HG03039 (cell line): ENCODE results near the gene AGT.
"Not testable (repeated sequence)": the region's sequence is repeated elsewhere in the genome, so short reads cannot be mapped to it uniquely, and the experiment has no call there.

Experiments
- ATAC-seq: cut with Tn5 transposase; IDR thresholded peaks from one replicate; pipeline ENCODE4 v1.9.1; 2021; ENCODE audit warnings: mild to moderate bottlenecking, moderate library complexity; ENCODE audit not compliant: unreplicated experiment

The AGT gene

DNA sequence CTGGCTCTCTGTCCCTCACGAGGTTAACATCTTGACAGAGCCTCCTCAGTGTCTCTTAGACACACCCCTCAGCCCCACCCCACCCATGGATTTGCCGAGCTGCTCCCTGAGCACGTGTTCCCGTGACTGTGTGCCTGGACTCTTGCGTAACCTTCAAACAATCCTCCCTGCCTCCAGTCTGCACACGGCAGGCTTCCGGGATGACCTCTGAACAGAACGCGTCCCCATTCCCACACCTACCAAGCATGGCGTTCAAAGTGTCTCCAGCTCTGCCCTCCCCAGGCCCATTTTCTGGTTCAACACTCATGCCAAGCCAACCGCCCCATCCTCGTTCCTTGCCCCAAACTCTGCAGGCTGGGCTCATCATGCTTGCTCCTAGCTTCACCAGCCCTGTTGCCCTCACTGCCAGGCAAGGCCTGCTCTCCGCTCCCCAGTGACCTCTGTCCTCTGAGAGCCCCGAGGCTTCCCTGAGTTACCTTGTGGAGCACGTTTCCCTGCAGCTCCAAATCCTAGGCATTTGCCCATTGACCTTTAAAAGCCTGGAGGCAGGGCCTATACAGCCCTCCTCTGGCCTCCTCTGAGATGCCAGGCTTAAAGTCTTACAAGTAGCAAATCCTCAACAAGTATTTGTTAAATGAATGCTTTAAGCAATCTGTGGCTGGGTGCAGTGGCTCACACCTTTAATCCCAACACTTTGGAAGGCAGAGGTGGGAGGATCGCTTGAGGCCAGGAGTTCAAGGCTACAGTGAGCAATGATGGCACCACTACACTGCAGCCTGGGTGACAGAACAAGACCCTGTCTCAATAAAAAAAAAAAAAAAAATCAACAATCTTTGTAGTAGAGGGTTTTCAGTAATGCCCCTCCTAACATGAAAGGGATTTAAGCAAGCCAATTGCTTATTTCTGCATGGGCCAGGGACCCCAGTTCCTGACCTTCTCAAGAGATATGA lies 5.0 kb downstream of the AGT start:
- ATAC-seq: no peak

DNA sequence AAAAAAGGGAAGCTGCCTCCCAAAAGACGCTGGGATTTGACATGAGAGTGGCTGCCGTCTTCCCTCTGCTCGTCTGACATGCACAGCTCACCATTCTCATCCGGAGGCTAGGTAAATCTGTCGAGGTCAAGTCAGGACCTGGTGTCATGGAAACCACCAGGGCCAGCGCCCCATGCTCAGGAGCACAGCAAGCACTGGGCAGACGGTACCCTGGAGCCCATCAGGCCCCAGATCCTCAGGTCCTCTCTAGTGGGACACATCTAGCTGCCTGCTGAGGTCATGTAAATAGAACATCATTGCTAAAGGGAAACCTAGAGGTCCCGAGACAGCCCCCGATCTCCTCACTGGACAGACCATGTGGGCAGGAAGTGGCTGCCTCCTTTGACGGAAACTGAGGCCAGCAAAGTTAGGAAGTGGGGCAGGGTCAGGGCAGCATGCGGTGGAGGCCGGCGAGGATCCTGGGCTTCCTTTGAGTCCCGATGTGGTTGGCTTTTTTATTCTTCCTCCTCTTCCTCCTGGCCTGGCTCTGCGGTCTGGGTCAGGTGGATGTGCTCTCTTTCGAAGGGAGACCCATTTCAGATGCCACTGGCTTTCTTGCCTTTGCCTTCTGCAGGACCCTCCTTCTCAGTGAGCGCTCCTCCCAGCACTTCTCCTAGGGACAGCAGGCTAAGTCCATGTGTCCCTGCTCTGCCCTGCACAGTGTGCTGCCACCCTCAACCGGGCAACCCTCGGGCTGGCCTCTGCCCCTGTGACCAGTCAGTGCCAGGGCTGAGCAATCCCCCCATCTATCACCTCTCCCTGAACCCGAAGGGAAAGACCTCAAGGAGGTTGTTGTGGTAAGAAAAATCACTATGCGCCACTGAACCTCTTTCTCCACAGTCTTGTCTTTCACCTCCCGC lies 5.9 kb downstream of the AGT start:
- ATAC-seq: no peak

DNA sequence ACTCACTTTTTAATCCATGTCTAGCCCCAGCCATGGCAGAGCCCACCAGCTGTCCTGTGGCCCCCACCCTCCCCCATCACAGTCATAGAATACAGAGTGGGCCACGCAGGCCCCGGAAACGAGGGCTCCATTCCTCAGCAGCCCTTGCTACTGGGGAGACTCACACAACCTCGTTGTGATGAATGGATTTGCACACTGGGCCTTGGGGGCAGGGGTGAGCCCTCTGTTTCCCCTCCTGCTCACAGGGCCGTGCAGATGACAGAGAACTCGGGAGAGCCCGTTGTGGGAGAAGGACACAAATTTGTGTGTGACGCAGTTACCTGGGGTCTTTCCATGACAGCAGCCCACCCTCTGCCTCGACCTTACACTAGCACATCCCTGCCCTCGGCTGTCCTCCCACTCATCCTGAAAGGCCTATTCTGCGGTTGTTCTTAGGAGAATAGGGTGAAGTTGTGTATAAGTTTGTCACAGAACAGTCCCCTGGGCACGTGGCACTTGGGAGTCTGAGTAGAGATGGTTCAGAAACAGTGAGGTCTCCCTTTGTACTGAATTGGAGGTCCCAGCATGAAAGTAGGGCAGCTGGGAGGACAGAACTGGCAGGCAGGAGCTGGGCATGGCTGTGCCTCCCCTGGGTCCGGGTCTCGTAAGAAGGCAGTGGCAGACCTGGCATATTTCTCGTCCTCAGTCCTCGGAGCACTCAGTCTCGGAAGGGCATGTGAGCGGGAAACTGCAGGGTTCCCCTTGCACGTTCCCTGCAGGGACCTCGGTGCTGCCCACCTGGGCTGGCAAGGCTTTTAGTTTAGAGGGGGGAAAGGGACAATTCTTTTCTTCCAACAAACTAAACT lies 6.8 kb downstream of the AGT start:
- no peak for ATAC-seq

DNA sequence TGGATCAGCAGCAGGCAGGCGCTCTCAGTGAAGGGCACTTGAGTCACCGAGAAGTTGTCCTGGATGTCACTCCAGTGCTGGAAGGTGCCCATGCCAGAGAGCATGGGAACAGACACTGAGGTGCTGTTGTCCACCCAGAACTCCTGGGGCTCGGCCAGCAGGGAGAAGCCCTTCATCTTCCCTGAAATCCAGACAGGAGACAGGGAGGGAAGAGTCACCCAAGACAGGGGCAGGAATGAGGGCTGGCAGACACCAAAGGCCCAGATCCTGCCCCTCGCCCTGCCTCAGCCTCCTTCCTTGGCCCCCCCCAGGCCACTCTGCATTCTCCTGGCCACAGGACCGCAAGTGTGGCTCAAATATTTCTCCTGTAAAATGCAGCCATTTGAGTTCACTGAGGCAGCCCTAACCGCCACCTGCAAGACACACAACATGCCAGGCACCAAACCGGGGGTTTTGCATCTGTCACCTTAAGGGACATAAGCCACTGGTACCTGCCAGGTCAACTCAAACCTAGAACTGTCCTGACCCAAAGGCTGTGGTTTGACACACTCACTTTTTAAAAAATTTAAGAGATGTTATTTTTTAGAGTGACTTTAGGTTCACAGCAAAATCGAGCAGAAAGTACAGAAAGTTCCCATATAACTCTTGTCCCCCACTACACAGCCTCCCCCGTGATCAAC lies 7.8 kb downstream of the AGT start:
- no peak for ATAC-seq

DNA sequence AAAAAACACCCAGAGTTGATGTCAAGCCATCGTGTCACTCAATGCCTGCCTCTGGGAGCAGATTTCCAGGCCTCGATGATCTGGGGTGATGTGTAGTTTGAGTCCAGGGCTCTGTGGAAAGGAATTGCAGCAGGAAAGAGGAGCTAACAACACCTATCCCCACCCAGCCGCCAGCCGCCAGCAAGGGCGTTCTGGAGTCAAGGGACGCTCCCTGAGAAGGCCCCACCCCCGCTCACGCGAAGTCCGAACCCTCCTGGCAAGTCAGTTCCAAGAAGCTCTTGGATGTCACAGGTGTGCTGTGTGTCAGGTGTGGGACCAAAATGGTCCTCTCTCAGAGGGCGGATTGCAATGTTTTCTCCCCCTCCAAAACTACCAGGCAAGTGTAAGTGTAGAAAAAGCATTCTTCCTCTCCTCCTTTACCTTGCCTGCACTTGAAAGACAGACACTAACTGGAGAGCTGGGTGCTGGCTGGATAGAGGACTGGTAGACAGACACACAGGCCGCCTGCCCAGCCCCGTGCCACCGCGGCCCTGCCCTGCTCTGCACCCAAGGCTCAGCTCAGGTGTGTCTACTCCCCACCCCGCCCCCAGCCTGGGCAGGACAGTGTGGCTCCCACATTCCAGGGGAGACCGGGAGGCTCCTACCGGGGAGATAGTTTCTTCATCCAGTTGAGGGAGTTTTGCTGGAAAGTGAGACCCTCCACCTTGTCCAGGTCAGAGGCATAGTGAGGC lies 8.5 kb downstream of the AGT start:
- no peak for ATAC-seq

DNA sequence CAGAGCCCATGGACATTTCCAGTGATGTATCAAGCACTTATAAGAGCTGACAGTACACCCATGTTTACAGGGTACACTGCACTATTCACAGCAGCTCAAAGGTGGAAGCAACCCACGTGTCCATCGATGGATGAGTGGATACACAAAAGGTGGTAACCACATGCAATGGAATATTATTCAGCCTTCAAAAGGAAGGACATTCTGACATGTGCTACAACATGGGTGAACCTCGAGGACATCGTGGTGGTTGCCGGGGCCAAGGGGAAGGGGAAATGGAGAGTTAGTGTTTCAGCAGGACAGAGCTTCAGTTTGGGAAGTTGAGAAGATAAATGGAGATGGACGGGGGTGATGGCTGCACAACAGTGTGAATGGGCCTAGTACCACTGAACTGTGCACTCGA lies 9.1 kb downstream of the AGT start:
- ATAC-seq: no peak

DNA sequence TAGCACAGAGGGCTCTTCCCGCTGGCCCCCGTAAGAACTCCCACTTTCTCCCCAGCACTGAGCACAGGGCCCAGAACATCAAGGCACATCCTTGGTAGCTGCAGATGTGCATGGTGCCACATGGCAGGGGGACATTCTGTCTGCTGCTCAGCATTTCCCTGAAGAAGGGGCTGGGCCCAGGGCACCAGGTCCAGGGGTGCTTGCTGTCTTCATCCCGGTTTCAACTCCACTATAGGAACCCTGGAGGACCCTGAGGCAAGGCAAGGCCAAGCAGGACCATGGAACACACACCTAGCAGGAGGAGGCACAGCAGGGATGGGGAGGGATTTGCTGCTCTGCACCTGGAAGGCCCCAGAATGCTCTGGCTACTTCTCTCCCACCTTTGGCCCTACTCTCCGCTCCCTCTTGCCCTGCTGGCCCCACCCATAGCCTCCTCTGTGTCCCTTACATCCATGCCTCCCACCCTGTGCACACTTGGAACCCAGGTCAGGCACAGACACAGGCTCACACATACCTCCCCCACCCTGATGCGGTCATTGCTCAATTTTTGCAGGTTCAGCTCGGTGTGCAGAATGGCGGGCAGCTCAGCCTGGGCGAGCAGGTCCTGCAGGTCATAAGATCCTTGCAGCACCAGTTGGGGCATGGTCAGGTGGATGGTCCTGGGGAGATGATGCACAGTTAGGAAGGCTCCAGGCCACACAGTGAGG lies 10.1 kb downstream of the AGT start:
- ATAC-seq: no peak

DNA sequence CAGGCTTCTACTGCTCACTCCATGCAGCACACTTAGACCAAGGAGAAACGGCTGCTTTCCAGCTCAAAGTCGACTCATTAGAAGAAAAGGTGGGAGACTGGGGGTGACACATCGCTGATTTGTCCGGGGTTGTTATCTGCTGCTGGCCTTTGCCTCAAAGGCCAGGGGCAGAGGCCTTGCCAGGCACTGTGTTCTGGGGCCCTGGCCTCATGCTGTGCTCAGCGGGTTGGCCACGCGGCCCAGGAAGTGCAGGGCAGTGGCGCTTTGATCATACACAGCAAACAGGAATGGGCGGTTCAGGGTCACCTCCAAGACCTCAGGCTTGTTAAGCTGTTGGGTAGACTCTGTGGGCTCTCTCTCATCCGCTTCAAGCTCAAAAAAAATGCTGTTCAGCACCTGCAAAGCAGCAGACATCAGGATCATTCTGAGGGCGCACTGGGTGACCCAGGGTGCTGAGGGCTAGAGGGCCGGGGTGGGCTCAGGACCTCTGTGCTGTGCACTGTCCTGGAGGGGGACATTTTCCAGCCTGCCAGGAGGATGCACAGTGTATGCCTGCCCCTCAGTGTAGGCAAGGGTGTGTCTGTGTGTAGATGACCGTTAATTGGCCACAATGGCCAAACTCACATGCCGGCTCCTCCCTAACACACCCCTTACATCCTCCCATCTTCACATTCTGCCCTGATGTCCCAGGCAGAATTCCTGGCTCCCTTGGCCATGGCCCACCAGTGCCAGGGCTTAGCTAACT lies 10.8 kb downstream of the AGT start:
- ATAC-seq: no peak

DNA sequence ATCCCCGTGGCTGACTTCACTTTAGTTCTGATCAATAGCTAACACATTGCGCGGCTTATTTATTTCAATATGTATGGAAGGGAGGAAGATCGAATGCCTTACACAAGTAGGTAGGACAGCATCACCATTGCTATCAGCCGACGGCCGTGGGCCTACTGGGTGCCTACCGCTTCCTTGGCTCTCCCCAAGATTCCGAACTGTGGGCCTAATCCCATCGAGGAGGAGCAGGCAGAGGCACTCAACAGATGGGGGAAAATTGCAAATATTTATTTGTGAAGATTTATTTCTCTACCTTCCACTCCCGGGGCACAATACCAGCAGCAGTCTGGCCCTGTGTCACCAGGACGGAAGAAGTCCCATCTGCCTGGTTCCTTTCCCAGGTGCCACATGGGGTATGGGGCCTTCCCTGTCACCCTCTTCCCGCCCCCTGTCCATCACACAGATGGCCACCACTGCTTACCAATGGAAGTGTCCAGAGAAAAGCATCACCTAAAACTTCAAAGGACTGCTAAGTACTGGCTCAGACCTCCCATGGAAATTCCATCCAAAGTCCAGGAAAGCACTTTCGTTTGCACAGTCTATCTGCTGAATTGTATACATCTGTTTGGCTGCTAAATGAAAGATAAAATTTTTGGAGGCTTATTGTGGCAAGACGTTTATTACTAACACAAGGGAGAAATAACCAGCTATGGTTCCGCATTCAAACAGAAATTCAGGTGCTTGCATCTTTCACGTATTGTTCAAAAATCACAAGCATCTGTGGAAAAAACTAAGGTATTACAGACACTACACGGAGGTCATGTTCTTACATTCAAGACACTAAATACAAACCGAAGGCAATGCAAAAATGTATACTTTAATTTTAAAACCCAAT lies 11.8 kb downstream of the AGT start:
- ATAC-seq: no peak

DNA sequence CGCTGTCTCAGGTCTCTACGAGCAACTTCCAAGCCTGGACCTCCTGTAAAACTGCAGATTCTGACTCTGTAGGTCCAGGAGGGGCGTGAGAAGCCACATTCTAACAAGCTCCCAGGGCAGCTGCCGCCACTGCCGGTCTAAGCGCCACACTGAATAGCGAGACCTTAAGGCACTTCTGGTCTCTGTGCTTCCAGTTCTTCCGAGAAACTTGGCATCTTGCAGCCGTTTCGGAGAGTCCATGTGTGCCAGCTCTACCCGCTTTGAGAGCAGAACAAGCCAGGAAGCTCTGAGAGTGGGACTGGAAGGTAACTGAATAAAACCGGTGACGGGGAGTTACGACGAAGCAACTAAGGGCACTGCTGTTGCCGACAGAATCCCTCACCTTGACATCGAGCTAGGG lies 12.5 kb downstream of the AGT start:
- ATAC-seq: no peak

DNA sequence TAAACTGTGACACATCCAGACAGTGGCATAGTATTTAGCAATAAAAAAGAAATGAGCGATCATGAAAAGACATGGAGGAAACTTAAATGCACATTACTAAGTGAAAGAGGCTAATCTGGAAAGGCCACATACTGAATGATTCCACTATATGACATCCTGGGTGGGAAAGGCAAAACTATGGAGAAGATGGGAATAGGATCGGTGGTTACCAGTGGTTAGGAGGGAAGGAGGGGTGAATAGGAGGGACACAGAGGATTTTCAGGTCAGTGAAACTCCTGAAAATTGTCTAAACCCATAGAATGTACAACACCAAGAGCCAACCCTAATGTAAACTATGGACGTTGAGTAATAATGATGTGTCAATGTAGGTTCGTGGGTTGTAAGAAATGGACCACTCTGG lies 13.8 kb downstream of the AGT start:
- ATAC-seq: no peak

DNA sequence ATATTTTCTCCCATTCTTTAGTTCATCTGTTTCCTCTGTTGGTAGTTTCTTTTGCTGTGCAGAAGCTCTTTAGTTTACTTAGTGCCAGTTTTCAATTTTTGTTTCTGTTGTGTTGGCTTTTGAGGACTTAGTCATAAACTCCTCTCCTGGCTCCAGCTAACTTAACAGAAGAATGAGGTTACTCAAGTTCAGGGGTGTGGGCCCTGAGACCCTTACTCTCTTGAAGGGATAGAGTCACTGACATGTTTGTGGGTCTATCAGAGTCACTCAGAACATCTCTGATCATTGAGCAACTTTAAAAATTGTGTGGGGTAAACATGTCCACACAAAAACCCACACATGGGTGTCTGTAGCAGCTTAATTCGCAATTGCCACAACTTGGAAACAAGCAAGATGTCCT lies 14.2 kb downstream of the AGT start:
- no peak for ATAC-seq

DNA sequence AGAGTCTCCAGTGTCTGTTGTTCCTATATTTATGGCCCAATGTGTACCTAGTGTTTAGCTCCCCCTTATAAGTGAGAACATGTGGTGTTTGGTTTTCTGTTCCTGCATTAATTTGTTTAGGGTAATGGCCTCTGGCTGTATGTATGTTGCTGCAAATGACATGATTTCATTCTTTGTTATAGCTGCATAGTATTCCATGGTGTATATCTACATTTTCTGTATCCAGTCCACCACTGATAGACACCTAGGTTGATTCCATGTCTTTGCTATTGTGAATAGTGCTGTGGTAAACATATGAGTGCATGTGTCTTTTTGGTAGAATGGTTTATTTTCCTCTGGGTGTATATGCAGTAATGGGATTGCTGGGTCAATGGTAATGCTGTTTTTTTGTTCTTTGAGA lies 15.0 kb downstream of the AGT start:
- not testable (repeated sequence) for ATAC-seq

DNA sequence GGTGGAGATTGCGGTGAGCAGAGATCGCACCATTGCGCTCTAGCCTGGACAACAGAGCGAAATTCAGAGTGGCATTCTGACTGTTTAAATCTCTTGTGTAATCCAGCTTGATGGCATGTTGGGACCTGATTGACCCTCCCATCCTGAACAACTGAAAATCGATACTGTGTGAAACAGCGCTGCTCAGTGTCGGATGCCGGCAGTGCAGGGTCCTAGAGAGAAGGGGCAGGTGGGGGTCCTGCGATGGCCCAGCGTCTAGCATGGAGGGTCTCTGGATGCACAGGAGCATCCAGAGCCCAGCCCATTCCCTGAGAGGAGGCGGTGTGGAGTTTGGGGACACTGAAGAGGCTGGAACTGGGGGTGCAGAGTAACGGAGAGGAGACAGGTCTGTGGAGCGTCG lies 15.8 kb downstream of the AGT start:
- no peak for ATAC-seq

DNA sequence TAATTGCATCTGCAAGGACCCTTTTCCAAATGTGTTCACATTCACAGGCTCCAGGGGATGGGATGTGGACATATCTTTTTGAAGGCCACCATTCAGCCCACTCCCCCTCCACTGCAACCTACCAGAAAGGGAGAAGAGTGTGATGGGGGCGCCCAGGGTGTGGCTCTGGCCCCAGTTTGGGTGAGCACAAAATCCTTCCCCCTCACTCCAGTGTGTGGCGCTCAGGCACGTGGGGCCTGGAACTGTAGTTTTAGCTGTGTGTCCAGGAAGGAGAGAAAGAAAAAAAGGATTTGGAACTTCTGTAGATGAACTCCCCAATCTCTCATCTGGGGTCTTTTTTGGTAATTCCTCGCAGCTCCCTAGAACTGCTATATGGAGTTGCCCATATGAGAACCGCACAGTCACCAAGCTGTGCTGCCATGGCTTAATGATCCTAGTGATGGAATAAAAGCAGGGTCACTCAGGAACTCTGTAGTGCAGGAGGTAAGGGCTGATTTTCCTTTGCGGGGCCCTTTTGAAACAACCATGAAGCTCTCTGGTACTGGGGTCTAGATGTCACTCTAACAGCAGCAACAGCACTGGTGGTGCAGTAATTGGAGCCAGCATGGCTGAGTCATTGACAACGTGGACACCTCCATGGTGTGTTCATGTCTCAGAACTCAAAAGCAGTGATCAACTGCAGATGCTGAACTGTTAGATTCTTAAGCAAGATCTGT lies 17.0 kb downstream of the AGT start:
- ATAC-seq: no peak

DNA sequence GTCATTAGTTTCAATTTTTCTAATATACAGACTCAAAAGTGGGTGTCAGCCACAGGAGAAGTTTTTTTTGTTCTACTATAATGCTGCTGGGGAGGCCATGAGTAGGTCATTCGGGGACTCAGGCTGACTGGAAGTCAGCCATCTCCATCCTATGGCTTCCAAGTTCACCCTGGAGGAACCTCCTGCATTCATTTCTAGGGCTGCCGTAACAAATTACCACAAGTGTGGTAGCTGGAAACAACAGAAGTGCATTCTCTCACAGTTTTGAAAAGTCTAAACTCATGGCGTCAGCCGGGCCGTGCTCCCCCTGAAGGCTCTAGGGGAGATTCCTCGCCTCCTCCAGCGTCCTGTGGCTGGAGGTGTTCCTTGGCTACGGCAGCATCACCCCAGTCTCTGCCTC lies 17.7 kb downstream of the AGT start:
- ATAC-seq: no peak

DNA sequence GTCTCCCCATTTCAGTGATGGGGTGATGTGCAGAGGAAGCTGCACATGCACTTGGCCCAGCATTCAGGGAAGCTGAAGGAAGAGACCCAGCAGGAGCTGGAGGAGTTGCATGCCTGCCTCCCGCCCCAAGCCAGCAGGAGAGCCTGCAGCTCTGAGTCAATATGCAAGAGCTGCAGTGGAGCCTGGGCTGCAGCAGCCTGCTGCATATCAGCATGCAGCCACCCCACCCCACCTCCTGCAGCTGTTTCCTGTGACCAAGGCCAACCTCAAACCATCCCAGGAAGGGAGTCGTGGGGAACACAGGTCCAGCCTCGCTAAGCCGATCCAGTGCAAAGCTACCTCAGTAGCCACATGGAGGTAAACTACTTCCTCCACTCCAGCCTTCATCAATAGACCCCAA lies 18.9 kb downstream of the AGT start:
- no peak for ATAC-seq
